T-helper 9 cell (primary cell): ENCODE measurements around the gene HIF1AN.

ENCODE experiments used
- DNase-seq: peaks from one replicate; pipeline ENCODE4 v3.0.0-alpha.2; 2020

HIF1AN gene

GRCh38 chr10:100522107-100522801, 13.5 kb upstream of the HIF1AN start:
- DNase-seq: no peak

- DNase-seq: no peak
Measured at GRCh38 chr10:100522945-100523344, 12.8 kb upstream of the HIF1AN start.

GRCh38 chr10:100524206-100524605, 11.5 kb upstream of the HIF1AN start:
- no peak for DNase-seq

GRCh38 chr10:100524638-100525037, 11.1 kb upstream of the HIF1AN start:
- DNase-seq: no peak

- DNase-seq: no peak
Measured at GRCh38 chr10:100528123-100528886, 7.4 kb upstream of the HIF1AN start.

- DNase-seq: no peak
Measured at GRCh38 chr10:100528921-100529474, 6.7 kb upstream of the HIF1AN start.

- peak; percentile 77 for DNase-seq
Measured at GRCh38 chr10:100529475-100530298, 6.1 kb upstream of the HIF1AN start, which contains the start of gene NDUFB8. Gene NDUFB8, minus strand, starts transcription at chr10:100529871. Its CDS starts 20 bp downstream, at chr10:100529851.

- no peak for DNase-seq
Measured at GRCh38 chr10:100531761-100532160, 4.0 kb upstream of the HIF1AN start.

- no peak for DNase-seq
Measured at GRCh38 chr10:100534726-100535125, 1.0 kb upstream of the HIF1AN start.

- no peak for DNase-seq
Measured at GRCh38 chr10:100535338-100535714, 417 bp upstream of the HIF1AN start.

GRCh38 chr10:100537475-100537874, 1.7 kb downstream of the HIF1AN start:
- DNase-seq: no peak

GRCh38 chr10:100544950-100545349, 9.2 kb downstream of the HIF1AN start:
- no peak for DNase-seq

GRCh38 chr10:100551196-100551595, 15.5 kb downstream of the HIF1AN start:
- no peak for DNase-seq

GRCh38 chr10:100551738-100552137, 16.0 kb downstream of the HIF1AN start:
- DNase-seq: no peak

GRCh38 chr10:100553929-100554328, 18.2 kb downstream of the HIF1AN start:
- DNase-seq: no peak

GRCh38 chr10:100554902-100555301, 19.2 kb downstream of the HIF1AN start:
- no peak for DNase-seq

- no peak for DNase-seq
Measured at GRCh38 chr10:100560248-100560647, 24.5 kb downstream of the HIF1AN start.

GRCh38 chr10:100561005-100561404, 25.3 kb downstream of the HIF1AN start:
- DNase-seq: no peak

- DNase-seq: peak; percentile 68
Measured at GRCh38 chr10:100562008-100562672, 26.4 kb downstream of the HIF1AN start.

- DNase-seq: no peak
Measured at GRCh38 chr10:100565206-100565985, 29.7 kb downstream of the HIF1AN start.

GRCh38 chr10:100566561-100566960, 30.8 kb downstream of the HIF1AN start:
- no peak for DNase-seq

- DNase-seq: no peak
Measured at GRCh38 chr10:100567249-100567648, 31.5 kb downstream of the HIF1AN start.
